ENCODE results near the gene GPA33.

GPA33 gene

GRCh38 chr1:167089939-167090313 is 251 bp downstream of the GPA33 start:
- no peak for DNase-seq (ENCODE audit: low read depth)
- TF ChIP-seq CTCF (IDR thresholded peaks at IDR 0.05; ENCODE audit: low read length, missing control alignments): no peak
- H3K4me3 ChIP-seq (replicated peaks; ENCODE audit: low read depth, low read length): no peak overlapping the region

- no peak for TF ChIP-seq CTCF (IDR thresholded peaks at IDR 0.05; ENCODE audit: low read length, missing control alignments)
- H3K4me3 ChIP-seq (replicated peaks; ENCODE audit: low read depth, low read length): no peak overlapping the region
- no peak for DNase-seq (ENCODE audit: low read depth)
Measured at GRCh38 chr1:167088746-167089417, 1.3 kb downstream of the GPA33 start.

GRCh38 chr1:167086768-167087167 is 3.4 kb downstream of the GPA33 start:
- no peak for DNase-seq (ENCODE audit: low read depth)
- TF ChIP-seq CTCF (IDR thresholded peaks at IDR 0.05; ENCODE audit: low read length, missing control alignments): no peak
- no peak overlapping the region for H3K4me3 ChIP-seq (replicated peaks; ENCODE audit: low read depth, low read length)

- no peak overlapping the region for H3K4me3 ChIP-seq (replicated peaks; ENCODE audit: low read depth, low read length)
- no peak for TF ChIP-seq CTCF (IDR thresholded peaks at IDR 0.05; ENCODE audit: low read length, missing control alignments)
- DNase-seq (ENCODE audit: low read depth): no peak
Measured at GRCh38 chr1:167086033-167086432, 4.1 kb downstream of the GPA33 start.

- TF ChIP-seq CTCF (IDR thresholded peaks at IDR 0.05; ENCODE audit: low read length, missing control alignments): no peak
- no peak overlapping the region for H3K4me3 ChIP-seq (replicated peaks; ENCODE audit: low read depth, low read length)
- DNase-seq (ENCODE audit: low read depth): no peak
Measured at GRCh38 chr1:167084757-167085156, 5.4 kb downstream of the GPA33 start.

- H3K4me3 ChIP-seq (replicated peaks; ENCODE audit: low read depth, low read length): no peak overlapping the region
- DNase-seq (ENCODE audit: low read depth): no peak
- TF ChIP-seq CTCF (IDR thresholded peaks at IDR 0.05; ENCODE audit: low read length, missing control alignments): no peak
Measured at GRCh38 chr1:167083871-167084270, 6.3 kb downstream of the GPA33 start.

- no peak for TF ChIP-seq CTCF (IDR thresholded peaks at IDR 0.05; ENCODE audit: low read length, missing control alignments)
- H3K4me3 ChIP-seq (replicated peaks; ENCODE audit: low read depth, low read length): no peak overlapping the region
- no peak for DNase-seq (ENCODE audit: low read depth)
Measured at GRCh38 chr1:167083066-167083665, 7.0 kb downstream of the GPA33 start.

Measured in fibroblast of pulmonary artery (primary cell).